HCT116 (cell line): ENCODE measurements around the gene OR5C1.

Source experiments
- ATF3 ChIP-seq: IDR thresholded peaks from 2 replicates; pipeline ENCODE4 v1.6.1; 2012
- CTCF ChIP-seq, 3 experiments: fragments of 200-600 bp in 1 of 3; sonication (generic) in 1 of 3; IDR thresholded peaks in 2 of 3; conservative IDR thresholded peaks in 1 of 3; 2 replicates each; pipeline ENCODE4 v1.5.1; 2012 to 2017; ENCODE audit warnings: low read depth in 2 of 3, low read length in 2 of 3, antibody characterized with exemption in 1 of 3, borderline replicate concordance in 1 of 3, control low read depth in 1 of 3, mild to moderate bottlenecking in 1 of 3, mixed read lengths in 1 of 3, mixed run types in 1 of 3, moderate library complexity in 1 of 3; ENCODE audit not compliant: insufficient read depth in 1 of 3
- EZH2 ChIP-seq: fragments of 200-600 bp; sonication (generic); IDR thresholded peaks from 2 replicates; pipeline ENCODE4 v1.6.1; 2017; ENCODE audit warnings: antibody characterized with exemption, mixed run types
- MAX ChIP-seq: IDR thresholded peaks from 2 replicates; pipeline ENCODE4 v1.6.1; 2012
- POLR2AphosphoS5 ChIP-seq: IDR thresholded peaks from 2 replicates; pipeline ENCODE4 v1.6.1; 2011; ENCODE audit warnings: mild to moderate bottlenecking, low read depth, low read length, moderate library complexity
- REST ChIP-seq: IDR thresholded peaks from 2 replicates; pipeline ENCODE4 v1.6.1; 2012; ENCODE audit warnings: low read depth
- ZBTB33 ChIP-seq: IDR thresholded peaks from 2 replicates; pipeline ENCODE4 v1.6.1; 2011; ENCODE audit warnings: mild to moderate bottlenecking, low read length, moderate library complexity; ENCODE audit not compliant: insufficient replicate concordance; ENCODE audit errors: extremely low read depth

GRCh38 chr9:122767817-122768216, 20.9 kb upstream of the OR5C1 start:
- TF ChIP-seq ATF3, result no peak
- TF ChIP-seq POLR2AphosphoS5, result no peak
- no peak for TF ChIP-seq REST
- TF ChIP-seq EZH2, result no peak
- no peak for TF ChIP-seq ZBTB33
- no peak for TF ChIP-seq CTCF (IDR thresholded peaks at IDR 0.05 in 2 of 3, conservative IDR thresholded peaks at IDR 0.05 in 1 of 3; ENCODE audit: borderline replicate concordance in 1 of 3, insufficient read depth in 1 of 3, low read depth in 2 of 3, low read length in 2 of 3)
- no peak for TF ChIP-seq MAX
